ENCODE data around the gene SPAG9.
"Not testable (repeated sequence)": the region's sequence is repeated elsewhere in the genome, so short reads cannot be mapped to it uniquely, and the experiment has no call there.

Gene SPAG9

DNA sequence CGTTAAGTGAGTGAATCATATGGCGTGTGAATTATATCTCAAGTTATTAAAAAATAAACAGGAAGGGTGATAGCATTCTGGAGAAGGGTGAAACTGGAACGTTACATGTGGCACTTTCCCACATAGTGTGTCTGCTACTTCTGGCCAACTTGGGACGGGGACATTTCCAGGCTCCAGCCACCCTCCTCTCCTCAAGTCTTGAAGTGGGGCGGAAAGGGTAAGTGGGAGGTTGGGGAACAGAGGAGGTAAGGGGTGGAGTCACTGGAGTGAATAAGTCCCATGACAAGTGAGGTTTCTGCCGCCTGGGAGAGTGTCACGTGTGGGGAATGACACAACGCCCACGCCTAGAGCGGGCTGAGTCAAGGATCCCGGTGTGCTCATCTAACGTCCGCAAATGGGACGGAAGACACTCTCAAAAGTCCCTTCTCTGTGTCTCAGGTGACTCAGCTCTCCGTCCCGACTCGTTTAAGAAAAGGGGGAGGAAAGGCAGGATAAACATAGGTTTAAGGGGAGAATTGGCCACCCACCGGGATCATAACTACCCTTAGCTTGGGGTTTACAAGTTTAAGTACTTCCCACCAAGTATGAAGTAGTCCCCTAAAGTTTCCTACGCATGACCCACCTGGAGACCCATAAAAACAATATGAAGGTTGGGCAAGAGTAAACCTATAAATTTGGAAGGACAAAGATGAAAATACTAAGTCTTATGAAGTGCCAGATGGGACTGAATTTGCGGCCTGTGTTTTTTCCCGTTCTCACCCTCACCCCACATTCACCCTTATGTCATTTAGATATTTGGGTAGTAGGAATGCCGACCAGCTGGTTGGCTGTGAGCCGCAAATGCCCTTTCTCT lies 1.2 kb upstream of the SPAG9 start:
- POLR2A ChIA-PET (ENCODE audit: low non-redundant PET) = interaction anchor here (0.6 kb wide), 1 partner anchor 167 kb away, joined by 3 read pairs; no protein-coding TSS in a partner anchor
- CTCF ChIA-PET = interaction anchor here (0.6 to 1.9 kb wide), 4 partner anchors 9 to 118 kb away, joined by 3 to 6 read pairs (median 4); partner anchors contain the start of gene NME1
- TF ChIP-seq, protein P1, sequence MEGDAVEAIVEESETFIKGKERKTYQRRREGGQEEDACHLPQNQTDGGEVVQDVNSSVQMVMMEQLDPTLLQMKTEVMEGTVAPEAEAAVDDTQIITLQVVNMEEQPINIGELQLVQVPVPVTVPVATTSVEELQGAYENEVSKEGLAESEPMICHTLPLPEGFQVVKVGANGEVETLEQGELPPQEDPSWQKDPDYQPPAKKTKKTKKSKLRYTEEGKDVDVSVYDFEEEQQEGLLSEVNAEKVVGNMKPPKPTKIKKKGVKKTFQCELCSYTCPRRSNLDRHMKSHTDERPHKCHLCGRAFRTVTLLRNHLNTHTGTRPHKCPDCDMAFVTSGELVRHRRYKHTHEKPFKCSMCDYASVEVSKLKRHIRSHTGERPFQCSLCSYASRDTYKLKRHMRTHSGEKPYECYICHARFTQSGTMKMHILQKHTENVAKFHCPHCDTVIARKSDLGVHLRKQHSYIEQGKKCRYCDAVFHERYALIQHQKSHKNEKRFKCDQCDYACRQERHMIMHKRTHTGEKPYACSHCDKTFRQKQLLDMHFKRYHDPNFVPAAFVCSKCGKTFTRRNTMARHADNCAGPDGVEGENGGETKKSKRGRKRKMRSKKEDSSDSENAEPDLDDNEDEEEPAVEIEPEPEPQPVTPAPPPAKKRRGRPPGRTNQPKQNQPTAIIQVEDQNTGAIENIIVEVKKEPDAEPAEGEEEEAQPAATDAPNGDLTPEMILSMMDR (conservative IDR thresholded peaks at IDR 0.05; ENCODE audit: low read depth) = no peak
- H3K27ac ChIP-seq = peak overlapping the region; percentile 93
- peak; percentile 94 for DNase-seq (ENCODE audit: low spot score)

DNA sequence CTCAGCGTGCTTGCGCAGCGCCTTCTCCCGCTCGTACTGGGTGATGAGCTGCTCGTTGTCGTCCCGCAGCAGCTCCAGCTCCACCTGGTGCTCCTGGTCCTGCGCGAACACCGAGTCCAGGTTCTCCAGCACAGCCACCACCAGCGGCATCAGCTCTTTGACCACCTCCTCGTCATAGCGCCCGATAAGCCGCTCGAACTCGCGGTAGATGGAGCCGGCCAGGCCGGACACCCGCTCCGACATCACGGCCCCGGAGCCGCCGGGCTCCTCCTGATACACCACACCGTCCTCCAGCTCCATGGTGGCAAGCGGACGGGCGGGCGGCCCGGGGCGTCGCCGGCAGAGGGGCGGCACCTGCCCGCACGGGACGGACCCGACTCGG lies 320 bp downstream of the SPAG9 start:
- DNase-seq (ENCODE audit: low spot score) = peak; percentile 52
- H3K27ac ChIP-seq = peak overlapping the region; percentile 93

DNA sequence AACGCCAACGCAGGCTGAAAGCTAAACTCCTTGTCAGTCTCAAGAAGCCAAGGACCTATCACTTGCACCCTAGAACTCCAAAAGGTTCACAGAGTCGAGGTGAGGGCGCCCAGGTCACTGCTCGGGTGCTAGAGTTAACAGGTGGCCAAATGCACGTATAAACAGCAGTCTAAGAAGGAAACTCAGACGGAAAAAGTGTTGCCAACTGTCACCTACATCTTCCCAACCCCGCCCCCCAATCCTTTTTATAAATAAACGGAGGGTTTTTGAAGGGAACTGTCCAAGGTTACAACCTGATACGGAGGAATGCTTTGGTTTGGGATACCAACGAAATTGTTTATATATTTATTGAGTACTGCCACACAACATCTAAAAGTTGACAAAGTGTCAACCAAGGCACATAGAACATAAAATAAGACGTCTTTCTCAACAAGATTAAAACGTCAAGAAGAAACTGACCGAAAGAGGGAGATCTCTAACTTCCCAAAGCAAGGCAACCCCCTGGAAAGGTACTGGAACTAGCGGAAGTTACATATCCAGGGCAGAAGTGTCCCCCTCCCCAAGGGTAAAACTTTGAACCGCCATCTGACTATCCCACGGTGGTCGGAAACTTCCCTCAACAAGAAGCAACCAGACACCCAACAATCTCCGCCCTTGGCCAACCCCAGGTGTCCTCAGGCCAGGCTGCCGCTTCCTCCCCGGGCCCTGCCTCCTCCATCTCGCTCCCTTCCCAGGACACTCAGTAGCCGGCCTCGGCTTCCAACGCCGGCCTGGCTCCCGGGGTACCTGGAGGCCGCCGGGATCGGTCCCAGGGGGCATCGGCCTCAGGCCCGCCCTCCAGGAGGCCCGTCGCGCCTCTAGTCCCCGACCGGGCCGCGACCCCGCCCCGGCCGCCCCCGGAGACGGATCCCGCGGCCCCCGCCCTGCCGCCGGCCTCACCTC lies 982 bp downstream of the SPAG9 start:
- DNase-seq (ENCODE audit: low spot score) = peak; percentile 36
- H3K27ac ChIP-seq = peak overlapping the region; percentile 93
- POLR2A ChIA-PET (ENCODE audit: low non-redundant PET) = no interaction called here
- TF ChIP-seq, protein P1 (conservative IDR thresholded peaks at IDR 0.05; ENCODE audit: low read depth) = no peak; the same call in 1 of the 2 replicates
- CTCF ChIA-PET = interaction anchor here (0.7 to 1.0 kb wide), 2 partner anchors 34 to 163 kb away, joined by 3 to 4 read pairs; partner anchors contain the start of gene NME1

More for the DNA sequence above, 320 bp downstream of the SPAG9 start:
- TF ChIP-seq, protein P1 (conservative IDR thresholded peaks at IDR 0.05; ENCODE audit: low read depth) = no peak
- ChIA-PET POLR2A (ENCODE audit: low non-redundant PET) (no interaction called here), CTCF (no interaction called here)

DNA sequence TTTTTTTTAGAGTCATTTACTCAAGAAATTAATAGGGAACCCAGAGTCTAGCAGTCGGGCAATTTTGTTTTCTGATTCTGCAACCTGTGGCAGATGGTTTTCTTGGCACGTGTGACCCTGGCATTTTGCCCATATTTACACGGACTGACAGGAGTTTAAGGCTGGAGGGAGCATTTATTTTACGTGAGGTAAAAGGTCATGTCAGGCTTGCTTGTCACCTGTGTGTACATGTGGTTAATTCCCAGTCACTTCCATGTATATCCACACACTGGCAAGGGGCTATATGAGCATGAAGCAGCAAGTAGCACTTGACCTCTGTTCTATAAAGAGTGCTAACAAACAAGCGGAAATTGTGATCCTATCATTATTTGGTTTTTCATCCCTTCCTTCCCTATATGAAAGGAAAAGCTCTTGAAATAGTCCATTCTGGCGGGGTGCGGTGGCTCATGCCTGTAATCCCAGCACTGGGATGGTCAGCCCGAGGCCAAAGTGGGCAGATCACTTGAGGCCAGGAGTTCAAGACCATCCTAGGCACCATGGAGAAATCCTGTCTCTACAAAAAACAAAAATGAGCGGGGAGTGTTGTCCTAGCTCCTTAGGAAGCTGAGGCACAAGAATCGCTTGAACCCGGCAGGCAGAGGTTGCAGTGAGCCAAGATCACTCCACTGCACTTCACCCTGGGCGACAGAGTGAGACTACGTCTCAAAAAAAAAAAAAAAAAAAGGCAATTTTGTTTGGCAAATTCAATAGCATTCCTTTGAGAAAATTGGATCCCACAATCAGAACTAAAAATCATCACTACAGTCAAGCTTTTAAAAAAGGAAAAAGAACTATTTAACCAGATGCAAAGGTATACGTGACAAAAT lies 2.1 kb downstream of the SPAG9 start:
- CTCF ChIA-PET = interaction anchor here (0.7 to 1.0 kb wide), 2 partner anchors 35 to 162 kb away, joined by 3 to 4 read pairs; partner anchors contain the start of gene NME1
- no peak for DNase-seq (ENCODE audit: low spot score)
- POLR2A ChIA-PET (ENCODE audit: low non-redundant PET) = interaction anchor here (0.6 kb wide), 1 partner anchor 51 kb away, joined by 4 read pairs; no protein-coding TSS in a partner anchor
- no peak overlapping the region for H3K27ac ChIP-seq
- TF ChIP-seq, protein P1 (conservative IDR thresholded peaks at IDR 0.05; ENCODE audit: low read depth) = no peak

DNA sequence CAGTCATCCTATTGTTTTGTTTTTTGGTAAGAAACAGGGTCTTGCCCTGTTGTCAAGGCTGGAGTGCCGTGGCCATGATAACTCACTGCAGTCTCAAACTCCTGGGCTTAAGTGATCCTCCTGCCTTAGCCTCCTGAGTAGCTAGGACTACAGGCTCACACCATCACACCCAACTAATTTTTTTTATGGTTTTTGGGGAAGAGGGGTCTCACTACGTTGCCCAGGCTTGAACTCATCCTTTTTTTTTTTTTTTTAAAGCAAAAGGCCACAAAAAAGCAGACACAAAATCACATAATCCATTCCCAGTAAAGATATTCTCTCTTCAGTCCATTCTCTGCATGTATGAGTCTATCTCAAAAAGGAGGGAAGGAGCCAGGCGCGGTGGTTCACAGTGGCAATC lies 5.5 kb downstream of the SPAG9 start:
- ChIA-PET CTCF (interaction anchor here (0.6 to 0.7 kb wide), 2 partner anchors 36 to 220 kb away, joined by 3 to 4 read pairs; no protein-coding TSS in a partner anchor), POLR2A (ENCODE audit: low non-redundant PET) (no interaction called here)
- no peak for DNase-seq (ENCODE audit: low spot score)
- TF ChIP-seq, protein P1 (conservative IDR thresholded peaks at IDR 0.05; ENCODE audit: low read depth) = no peak
- H3K27ac ChIP-seq = no peak overlapping the region

DNA sequence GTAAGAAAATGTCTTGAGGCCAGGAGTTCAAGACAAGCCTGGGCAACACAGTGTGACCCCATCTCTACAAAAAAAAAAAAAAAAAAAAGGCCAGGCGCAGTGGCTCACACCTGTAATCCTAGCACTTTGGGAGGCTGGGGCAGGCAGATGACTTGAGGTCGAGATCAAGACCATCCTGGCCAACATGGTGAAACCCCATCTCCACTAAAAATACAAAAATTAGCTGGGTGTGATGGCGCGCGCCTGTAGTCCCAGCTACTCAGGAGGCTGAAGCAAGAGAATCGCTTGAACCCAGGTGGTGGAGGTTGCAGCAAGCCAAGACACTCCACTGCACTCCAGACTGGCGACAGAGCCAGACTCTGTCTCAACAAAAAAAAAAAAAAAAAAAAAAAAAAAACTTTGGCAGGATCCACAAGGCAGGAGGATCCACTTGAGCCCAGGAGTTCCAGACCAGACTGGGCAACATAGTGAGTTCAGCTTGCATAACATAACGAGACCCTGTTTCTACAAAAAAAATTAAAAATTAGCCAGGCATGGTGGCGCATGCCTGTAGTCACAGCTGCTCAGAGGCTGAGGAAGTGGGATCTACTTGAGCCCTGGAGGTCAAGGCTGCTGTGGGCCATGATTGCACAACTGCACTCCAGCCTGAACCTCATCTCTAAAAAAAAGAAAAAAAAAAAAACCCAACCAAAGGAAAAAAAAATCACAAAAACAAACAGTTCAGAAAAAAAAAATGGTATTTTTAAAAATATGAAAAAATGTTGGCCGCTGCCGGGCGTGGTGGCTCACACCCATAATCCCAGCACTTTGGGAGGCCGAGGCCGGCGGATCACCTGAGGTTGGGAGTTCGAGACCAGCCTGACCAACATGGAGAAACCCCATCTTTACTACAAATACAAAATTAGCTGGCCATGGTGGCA lies 8.1 kb downstream of the SPAG9 start:
- DNase-seq (ENCODE audit: low spot score); POLR2A ChIA-PET (ENCODE audit: low non-redundant PET): not testable (repeated sequence)
- peak overlapping the region; percentile 35 for H3K27ac ChIP-seq
- CTCF ChIA-PET = interaction anchor here (0.6 kb wide), 1 partner anchor 44 kb away, joined by 3 read pairs; no protein-coding TSS in a partner anchor

Data from RWPE1 (cell line).